ENCODE data around the gene KIAA1671. TPM values are rescaled to one million over a fixed set of nuclear protein-coding genes. Genes with fewer than 3 reads are reported as not detected.

KIAA1671 gene
- total and polyA plus RNA-seq, 2 of the 13 experiments (the other 11 are each of a cell fraction or from before 2014, with no cell fraction given): 13.5 to 13.6 TPM

DNA sequence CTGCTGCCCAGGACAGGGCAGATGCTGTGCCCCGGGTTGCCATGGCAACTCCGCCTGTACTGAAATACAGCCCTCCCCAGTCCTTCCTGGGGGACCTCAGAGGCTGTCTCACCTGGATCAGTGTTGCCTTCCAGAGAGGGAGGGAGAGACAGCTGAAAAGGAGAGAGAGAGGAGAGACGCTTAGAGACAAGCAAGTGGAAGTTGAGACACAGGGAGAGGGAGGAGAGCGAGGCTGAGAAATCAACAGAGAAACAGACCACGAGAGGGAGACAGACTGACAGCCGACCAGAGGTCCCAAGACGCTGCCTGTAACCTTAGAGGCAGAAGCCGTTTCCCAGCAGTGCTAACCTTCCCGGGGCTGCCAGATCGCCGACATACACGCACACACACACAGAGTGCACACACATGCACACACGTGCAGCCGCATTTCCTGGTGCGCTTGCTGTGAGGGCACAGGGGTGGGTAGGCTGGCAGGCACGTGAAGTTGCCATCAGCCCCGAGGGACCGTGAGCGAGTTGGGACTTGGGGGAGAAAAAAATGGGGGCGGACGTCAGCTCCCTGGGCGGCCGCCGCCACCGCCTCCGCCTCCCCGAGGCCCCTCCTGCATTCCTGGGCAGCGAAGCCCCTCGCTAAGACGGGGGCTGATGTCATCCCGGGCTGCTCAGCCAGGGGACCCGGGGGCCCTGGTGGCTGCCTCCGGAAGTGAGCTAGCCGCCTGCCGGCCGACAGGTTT is 158.5 kb downstream of the KIAA1671 start (continued):
- TF ChIP-seq ZNF609 (CRISPR knock-in tag; IDR thresholded peaks at IDR 0.05; ENCODE audit: borderline replicate concordance) (no peak), ZFP36 (IDR thresholded peaks at IDR 0.05; ENCODE audit: borderline replicate concordance, low read depth, low read length, partially characterized antibody) (no peak), ZNF7 (CRISPR knock-in tag; IDR thresholded peaks at IDR 0.05) (no peak), SMARCC2 (IDR thresholded peaks at IDR 0.05) (no peak), ZNF160 (CRISPR knock-in tag; IDR thresholded peaks at IDR 0.05) (no peak), BCL6 (CRISPR knock-in tag; IDR thresholded peaks at IDR 0.05) (peak; percentile 52; the same call in 1 of the 2 replicates)
- TF ChIP-seq, protein P1, sequence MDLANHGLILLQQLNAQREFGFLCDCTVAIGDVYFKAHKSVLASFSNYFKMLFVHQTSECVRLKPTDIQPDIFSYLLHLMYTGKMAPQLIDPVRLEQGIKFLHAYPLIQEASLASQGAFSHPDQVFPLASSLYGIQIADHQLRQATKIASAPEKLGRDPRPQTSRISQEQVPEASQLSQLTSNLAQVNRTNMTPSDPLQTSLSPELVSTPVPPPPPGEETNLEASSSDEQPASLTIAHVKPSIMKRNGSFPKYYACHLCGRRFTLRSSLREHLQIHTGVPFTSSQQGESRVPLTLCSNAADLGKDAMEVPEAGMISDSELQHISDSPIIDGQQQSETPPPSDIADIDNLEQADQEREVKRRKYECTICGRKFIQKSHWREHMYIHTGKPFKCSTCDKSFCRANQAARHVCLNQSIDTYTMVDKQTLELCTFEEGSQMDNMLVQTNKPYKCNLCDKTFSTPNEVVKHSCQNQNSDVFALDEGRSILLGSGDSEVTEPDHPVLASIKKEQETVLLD (CRISPR knock-in tag; IDR thresholded peaks at IDR 0.05; ENCODE audit: low read depth): no peak
- TF ChIP-seq, protein P2, sequence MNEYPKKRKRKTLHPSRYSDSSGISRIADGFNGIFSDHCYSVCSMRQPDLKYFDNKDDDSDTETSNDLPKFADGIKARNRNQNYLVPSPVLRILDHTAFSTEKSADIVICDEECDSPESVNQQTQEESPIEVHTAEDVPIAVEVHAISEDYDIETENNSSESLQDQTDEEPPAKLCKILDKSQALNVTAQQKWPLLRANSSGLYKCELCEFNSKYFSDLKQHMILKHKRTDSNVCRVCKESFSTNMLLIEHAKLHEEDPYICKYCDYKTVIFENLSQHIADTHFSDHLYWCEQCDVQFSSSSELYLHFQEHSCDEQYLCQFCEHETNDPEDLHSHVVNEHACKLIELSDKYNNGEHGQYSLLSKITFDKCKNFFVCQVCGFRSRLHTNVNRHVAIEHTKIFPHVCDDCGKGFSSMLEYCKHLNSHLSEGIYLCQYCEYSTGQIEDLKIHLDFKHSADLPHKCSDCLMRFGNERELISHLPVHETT (CRISPR knock-in tag; conservative IDR thresholded peaks at IDR 0.05): 0 out of 2 replicates have a peak, but pooled peaks have one; percentile 29
